Subcutaneous adipose tissue (tissue), 4 donors: Measurements from ENCODE around the gene SLC12A5. TPM values are rescaled to one million over a fixed set of nuclear protein-coding genes. Genes with fewer than 3 reads are reported as not detected.

Source experiments
- total RNA-seq, 4 donors: library from RNA; depleted of rRNA; stranded (reverse); fragments of >200 nt; gene quantifications; one replicate each; pipeline ENCODE4 v1.1.0, GENCODE V29; 2016
- TF ChIP-seq, protein P1 (sequence below): fragments of 450-650 bp; IDR thresholded peaks from one replicate; pipeline ENCODE4 v1.5.1; 2016; ENCODE audit warnings: low read depth, mild to moderate bottlenecking, control low read depth, antibody characterized with exemption, moderate library complexity

Gene SLC12A5
- total RNA-seq = not detected

DNA sequence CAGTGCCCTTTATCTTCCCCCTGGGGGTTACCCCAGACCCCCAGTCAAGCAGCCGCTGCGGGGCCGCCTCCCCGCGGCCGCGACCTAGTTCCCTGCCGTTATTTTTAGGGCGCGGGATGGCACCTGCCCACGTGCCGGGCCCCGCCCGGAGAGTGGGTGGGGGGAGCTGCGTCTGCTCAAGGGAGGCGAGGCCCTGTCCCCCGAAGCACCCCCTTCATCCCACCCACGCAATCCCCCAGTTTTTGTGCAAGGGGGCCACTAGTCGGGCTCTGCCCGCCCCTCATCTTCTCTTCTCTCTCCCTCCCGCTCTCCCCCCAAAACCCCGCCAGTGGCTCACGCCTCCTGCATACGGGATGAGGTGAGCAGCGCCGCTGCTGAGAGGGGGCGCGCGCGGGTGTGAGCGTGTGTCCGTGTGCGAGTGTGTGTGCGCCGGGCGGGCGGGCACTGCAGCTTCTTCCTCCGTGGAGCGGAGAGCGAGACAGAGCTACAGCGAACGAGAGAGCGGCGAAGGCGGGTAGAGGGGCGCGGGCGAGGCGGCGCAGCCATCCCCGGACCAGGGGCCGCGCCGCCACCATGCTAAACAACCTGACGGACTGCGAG, at the start of gene SLC12A5:
Gene SLC12A5, plus strand, starts transcription at position 444 of the 600 bp plus-strand sequence. Its CDS starts 130 bp downstream, at position 574.
- TF ChIP-seq, protein P1, sequence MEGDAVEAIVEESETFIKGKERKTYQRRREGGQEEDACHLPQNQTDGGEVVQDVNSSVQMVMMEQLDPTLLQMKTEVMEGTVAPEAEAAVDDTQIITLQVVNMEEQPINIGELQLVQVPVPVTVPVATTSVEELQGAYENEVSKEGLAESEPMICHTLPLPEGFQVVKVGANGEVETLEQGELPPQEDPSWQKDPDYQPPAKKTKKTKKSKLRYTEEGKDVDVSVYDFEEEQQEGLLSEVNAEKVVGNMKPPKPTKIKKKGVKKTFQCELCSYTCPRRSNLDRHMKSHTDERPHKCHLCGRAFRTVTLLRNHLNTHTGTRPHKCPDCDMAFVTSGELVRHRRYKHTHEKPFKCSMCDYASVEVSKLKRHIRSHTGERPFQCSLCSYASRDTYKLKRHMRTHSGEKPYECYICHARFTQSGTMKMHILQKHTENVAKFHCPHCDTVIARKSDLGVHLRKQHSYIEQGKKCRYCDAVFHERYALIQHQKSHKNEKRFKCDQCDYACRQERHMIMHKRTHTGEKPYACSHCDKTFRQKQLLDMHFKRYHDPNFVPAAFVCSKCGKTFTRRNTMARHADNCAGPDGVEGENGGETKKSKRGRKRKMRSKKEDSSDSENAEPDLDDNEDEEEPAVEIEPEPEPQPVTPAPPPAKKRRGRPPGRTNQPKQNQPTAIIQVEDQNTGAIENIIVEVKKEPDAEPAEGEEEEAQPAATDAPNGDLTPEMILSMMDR = no peak

DNA sequence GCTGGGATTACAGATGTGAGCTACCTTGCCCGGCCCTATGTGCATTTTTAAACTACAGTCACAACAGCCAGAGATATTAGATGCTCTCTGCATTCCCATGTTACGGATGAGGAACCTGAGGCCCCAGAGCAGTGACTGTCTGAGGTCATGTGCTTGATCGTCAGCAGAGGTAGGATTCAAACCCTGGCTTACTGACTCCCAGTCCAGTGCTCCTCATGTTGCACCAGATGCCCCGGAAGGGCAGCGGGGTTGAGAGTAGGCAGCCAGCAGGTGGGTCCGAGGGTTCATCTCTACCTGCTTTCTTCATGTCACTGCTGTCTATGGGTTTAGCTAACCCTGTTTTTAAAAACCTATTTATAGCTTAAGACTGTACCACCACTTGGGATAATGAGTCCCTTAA, 47.8 kb upstream of the SLC12A5 start:
- TF ChIP-seq, protein P1 = no peak

DNA sequence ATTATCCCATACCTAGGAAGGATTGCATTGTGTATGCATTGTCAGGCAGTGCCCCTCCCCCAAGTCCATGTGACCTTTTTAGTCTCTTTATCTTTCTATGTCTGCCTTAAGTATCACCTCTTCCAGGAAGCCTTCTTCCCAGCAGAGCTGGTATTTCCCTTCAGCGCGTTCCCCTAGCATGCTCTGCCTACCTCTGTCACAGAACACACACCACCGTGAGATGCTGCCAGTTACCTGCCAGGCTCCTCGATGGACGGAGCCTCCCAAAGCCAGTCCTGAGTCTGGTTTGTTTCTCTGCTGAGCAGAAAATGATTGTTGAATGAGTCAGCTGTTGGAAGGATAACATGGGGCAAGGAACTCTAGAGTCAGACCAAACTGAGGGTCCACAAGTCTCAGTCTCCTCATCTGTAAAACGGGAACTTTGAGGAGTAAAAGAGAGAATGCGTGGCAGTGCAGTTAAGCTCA, 45.7 kb upstream of the SLC12A5 start:
- TF ChIP-seq, protein P1 = no peak

DNA sequence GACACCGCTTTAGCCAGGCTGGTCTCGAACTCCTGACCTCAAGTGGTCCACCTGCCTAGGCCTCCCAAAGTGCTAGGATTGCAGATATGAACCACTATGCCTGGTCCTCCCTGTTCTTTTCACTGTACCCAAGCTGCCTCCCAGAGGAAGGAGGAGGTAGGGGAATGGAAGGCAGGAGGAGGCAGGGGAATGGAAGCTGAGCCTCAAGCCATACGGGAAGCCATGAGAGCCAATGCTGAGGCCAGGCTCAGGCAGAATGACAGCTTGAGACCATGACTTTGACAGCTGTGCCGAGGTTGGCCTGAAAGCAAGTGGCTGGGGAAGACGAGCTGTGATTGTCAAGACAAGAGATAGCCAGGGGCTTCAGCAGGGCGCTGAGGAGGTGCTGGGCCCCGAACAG, 43.4 kb upstream of the SLC12A5 start:
- TF ChIP-seq, protein P1 = no peak

DNA sequence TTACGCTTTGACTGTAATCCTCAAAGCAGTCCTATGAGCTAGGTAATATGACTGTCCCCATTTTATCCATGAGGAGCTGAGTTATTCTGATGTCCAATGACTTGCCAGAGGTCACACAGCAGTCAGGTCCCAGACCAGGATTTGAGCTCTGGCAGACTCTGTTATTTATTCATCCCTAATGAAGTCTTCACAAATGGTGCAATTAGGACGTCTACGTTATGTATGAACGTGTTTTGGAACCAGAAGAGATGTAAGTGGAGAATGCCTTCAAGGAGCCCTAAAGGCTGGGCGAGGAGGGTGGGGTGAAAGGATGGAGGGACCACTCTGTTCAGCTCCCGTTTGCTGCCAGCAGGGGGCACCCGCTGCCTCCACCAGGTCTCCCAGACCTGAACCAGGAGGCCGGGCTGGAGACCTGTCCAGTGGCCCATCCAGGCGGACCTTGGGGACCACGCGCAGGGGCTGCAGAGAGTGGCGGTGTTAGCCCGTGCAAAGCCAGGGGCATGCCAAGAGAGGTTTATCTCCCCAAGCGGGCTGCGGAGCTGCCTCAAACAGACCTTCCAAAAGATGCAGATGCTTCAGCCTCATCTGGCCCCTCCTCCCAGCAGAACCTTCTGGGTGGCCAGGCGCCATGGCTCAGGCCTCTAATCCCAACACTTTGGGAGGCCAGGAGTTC, 41.8 kb upstream of the SLC12A5 start:
- TF ChIP-seq, protein P1 = no peak

DNA sequence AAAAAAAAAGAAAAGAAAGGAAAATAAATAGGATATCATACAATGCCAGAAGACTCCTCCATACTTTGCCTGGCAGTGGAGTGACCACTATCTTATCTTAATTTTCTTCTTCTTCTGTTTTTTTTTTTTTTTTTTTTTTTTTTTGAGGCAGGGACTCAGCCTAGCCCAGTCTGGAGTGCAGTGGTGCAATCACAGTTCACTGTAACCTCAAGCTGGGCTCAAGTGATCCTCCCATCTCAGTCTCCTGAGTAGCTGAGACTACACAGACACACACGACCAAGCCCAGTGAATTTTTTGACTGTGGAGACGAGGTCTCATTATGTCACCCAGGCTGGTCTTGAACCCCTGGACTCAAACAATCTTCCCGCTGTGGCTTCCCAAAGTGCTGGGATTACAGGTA, 37.4 kb upstream of the SLC12A5 start:
- TF ChIP-seq, protein P1 = no peak

DNA sequence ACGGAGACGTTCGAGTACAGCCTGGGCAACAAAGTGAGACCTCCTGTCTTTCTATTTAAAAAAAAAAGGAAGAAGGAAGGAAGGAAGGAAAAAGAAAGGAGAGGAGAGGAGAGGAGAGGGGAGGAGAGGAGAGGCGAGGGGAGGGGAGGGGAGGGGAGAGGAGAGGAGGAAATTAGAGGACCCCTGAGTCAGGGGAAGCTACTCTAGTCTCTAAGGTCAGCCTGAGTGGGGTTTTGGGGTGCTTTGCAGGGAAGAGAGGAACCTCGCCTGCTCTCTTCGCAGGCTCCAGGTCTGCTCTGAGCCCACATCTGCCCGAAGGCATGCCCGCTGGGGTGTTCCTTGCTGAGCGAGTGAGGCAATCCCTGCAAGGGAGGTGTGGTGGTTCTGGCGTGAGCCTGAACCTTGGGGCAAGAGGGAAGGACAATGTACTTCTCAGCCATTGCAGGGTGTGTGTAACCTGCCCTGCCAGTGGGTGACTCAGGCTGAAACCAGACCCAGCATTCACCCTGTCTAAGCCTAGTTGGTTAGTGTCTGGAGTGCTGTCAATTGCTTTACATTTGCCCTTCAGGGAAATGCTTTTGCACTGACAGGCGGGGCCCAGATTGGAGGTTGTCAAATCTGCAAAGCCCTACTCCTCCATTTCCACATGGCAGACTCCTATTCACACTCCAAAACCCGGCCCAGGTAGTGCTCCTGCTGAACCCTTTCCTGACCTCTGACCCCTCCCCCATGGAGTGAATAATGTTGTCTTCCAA, 35.6 kb upstream of the SLC12A5 start:
- TF ChIP-seq, protein P1 = no peak
